ENCODE data around the gene KCNMA1.

The KCNMA1 gene

GRCh38 chr10:77497748-77498147, 139.9 kb downstream of the KCNMA1 start:
- no peak for TF ChIP-seq CTCF (IDR thresholded peaks at IDR 0.05; ENCODE audit: insufficient read depth, missing control alignments)
- FAIRE-seq (no peak), DNase-seq (ENCODE audit: insufficient read length, low spot score) (no peak)

- DNase-seq (ENCODE audit: insufficient read length, low spot score): no peak
- no peak for FAIRE-seq
- TF ChIP-seq CTCF (IDR thresholded peaks at IDR 0.05; ENCODE audit: insufficient read depth, missing control alignments): no peak
These were observed 140.6 kb downstream of the KCNMA1 start for GRCh38 chr10:77496941-77497420.

- DNase-seq (ENCODE audit: insufficient read length, low spot score): no peak
- no peak for FAIRE-seq
- no peak for TF ChIP-seq CTCF (IDR thresholded peaks at IDR 0.05; ENCODE audit: insufficient read depth, missing control alignments)
These were observed 142.7 kb downstream of the KCNMA1 start for GRCh38 chr10:77494756-77495541.

GRCh38 chr10:77494327-77494726, 143.3 kb downstream of the KCNMA1 start:
- peak; percentile 38 for TF ChIP-seq CTCF (IDR thresholded peaks at IDR 0.05; ENCODE audit: insufficient read depth, missing control alignments)
- FAIRE-seq (no peak), DNase-seq (ENCODE audit: insufficient read length, low spot score) (no peak)

GRCh38 chr10:77493851-77494261, 143.8 kb downstream of the KCNMA1 start:
- no peak for FAIRE-seq
- TF ChIP-seq CTCF (IDR thresholded peaks at IDR 0.05; ENCODE audit: insufficient read depth, missing control alignments): no peak
- DNase-seq (ENCODE audit: insufficient read length, low spot score): no peak

- DNase-seq (ENCODE audit: insufficient read length, low spot score): no peak
- no peak for TF ChIP-seq CTCF (IDR thresholded peaks at IDR 0.05; ENCODE audit: insufficient read depth, missing control alignments)
- FAIRE-seq: no peak
These were observed 144.3 kb downstream of the KCNMA1 start for GRCh38 chr10:77493239-77493806.

All from D721Med (cell line).